Measurements from ENCODE around the gene ADAMTS6.

DNA sequence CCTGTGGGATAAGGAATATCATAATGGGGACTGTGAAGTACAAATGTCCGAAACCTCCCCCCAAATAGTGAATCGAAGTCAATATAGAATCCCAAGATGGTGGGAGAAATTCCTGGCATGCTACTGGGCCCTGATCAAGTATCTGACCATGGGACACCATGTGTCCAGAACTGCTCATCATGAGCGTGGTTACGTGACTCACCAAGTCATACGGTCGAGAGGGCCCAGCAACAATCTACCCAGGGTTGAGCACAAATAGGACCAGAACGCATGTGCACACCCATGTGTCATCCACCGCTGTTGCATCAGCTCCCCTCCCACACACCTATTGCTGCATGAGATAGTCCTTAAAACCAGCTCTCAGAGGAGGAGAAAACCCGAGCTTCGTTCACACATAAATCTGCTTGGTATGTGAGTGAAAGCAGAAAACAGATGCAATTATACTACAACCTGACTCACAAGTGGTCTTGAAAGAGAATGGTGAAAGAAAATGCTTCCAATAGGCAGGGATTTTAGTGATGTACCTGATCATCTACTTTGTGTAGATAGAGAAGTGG lies 359.8 kb downstream of the ADAMTS6 start:
- TF ChIP-seq, protein P1, sequence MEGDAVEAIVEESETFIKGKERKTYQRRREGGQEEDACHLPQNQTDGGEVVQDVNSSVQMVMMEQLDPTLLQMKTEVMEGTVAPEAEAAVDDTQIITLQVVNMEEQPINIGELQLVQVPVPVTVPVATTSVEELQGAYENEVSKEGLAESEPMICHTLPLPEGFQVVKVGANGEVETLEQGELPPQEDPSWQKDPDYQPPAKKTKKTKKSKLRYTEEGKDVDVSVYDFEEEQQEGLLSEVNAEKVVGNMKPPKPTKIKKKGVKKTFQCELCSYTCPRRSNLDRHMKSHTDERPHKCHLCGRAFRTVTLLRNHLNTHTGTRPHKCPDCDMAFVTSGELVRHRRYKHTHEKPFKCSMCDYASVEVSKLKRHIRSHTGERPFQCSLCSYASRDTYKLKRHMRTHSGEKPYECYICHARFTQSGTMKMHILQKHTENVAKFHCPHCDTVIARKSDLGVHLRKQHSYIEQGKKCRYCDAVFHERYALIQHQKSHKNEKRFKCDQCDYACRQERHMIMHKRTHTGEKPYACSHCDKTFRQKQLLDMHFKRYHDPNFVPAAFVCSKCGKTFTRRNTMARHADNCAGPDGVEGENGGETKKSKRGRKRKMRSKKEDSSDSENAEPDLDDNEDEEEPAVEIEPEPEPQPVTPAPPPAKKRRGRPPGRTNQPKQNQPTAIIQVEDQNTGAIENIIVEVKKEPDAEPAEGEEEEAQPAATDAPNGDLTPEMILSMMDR (conservative IDR thresholded peaks at IDR 0.05; ENCODE audit: low read depth in 2 of 2): no peak
- TF ChIP-seq POLR2AphosphoS5 (IDR thresholded peaks at IDR 0.05; ENCODE audit: low read depth) (no peak), EZH2 (IDR thresholded peaks at IDR 0.05; ENCODE audit: low read depth, unreplicated experiment) (no peak), JUNB (IDR thresholded peaks at IDR 0.05; ENCODE audit: unreplicated experiment) (no peak), EZH2phosphoT487 (IDR thresholded peaks at IDR 0.05; ENCODE audit: unreplicated experiment) (no peak), ZNF462 (CRISPR knock-in tag; IDR thresholded peaks at IDR 0.05) (no peak), CREB1 (CRISPR knock-in tag; IDR thresholded peaks at IDR 0.05; ENCODE audit: low read depth) (no peak)
- TF ChIP-seq, protein P2, sequence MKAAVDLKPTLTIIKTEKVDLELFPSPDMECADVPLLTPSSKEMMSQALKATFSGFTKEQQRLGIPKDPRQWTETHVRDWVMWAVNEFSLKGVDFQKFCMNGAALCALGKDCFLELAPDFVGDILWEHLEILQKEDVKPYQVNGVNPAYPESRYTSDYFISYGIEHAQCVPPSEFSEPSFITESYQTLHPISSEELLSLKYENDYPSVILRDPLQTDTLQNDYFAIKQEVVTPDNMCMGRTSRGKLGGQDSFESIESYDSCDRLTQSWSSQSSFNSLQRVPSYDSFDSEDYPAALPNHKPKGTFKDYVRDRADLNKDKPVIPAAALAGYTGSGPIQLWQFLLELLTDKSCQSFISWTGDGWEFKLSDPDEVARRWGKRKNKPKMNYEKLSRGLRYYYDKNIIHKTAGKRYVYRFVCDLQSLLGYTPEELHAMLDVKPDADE (IDR thresholded peaks at IDR 0.05): no peak
- TF ChIP-seq, protein P3, sequence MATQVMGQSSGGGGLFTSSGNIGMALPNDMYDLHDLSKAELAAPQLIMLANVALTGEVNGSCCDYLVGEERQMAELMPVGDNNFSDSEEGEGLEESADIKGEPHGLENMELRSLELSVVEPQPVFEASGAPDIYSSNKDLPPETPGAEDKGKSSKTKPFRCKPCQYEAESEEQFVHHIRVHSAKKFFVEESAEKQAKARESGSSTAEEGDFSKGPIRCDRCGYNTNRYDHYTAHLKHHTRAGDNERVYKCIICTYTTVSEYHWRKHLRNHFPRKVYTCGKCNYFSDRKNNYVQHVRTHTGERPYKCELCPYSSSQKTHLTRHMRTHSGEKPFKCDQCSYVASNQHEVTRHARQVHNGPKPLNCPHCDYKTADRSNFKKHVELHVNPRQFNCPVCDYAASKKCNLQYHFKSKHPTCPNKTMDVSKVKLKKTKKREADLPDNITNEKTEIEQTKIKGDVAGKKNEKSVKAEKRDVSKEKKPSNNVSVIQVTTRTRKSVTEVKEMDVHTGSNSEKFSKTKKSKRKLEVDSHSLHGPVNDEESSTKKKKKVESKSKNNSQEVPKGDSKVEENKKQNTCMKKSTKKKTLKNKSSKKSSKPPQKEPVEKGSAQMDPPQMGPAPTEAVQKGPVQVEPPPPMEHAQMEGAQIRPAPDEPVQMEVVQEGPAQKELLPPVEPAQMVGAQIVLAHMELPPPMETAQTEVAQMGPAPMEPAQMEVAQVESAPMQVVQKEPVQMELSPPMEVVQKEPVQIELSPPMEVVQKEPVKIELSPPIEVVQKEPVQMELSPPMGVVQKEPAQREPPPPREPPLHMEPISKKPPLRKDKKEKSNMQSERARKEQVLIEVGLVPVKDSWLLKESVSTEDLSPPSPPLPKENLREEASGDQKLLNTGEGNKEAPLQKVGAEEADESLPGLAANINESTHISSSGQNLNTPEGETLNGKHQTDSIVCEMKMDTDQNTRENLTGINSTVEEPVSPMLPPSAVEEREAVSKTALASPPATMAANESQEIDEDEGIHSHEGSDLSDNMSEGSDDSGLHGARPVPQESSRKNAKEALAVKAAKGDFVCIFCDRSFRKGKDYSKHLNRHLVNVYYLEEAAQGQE (IDR thresholded peaks at IDR 0.05; ENCODE audit: unreplicated experiment): no peak

All from GM23338 (cell line).